GM06990 (cell line): Measurements from ENCODE around the gene C16orf95.

Experiments
- DNase-seq: peaks from one replicate; pipeline ENCODE4 v3.0.0-alpha.2; 2011; ENCODE audit not compliant: insufficient read length; ENCODE audit errors: extremely low read depth
- H3K27me3 ChIP-seq: replicated peaks from 2 replicates; pipeline ENCODE4 v1.6.0; 2011; ENCODE audit warnings: low read length; ENCODE audit not compliant: control insufficient read depth, insufficient read depth
- H3K36me3 ChIP-seq: 2 replicates; pipeline ENCODE4 v1.5.1; 2011; ENCODE audit warnings: low read length; ENCODE audit not compliant: control insufficient read depth, insufficient read depth
- H3K4me3 ChIP-seq: replicated peaks from 2 replicates; pipeline ENCODE4 v1.5.1; 2011; ENCODE audit warnings: low read depth, mild to moderate bottlenecking, control low read depth, low read length
- CTCF ChIP-seq: IDR thresholded peaks from 2 replicates; pipeline ENCODE4 v1.5.1; 2011; ENCODE audit warnings: low read length, control low read depth, mild to moderate bottlenecking, inconsistent platforms; ENCODE audit not compliant: insufficient read depth, poor library complexity, severe bottlenecking

The C16orf95 gene

GRCh38 chr16:87255866-87256265 lies 61.3 kb downstream of the C16orf95 start:
- H3K27me3 ChIP-seq, result no peaks in the 10 kb centered on the region; the same call in 1 of the 2 replicates
- DNase-seq, result no peak
- no peak overlapping the region for H3K4me3 ChIP-seq
- H3K36me3 ChIP-seq, result no peaks in the 10 kb centered on the region
- no peak for TF ChIP-seq CTCF

DNA sequence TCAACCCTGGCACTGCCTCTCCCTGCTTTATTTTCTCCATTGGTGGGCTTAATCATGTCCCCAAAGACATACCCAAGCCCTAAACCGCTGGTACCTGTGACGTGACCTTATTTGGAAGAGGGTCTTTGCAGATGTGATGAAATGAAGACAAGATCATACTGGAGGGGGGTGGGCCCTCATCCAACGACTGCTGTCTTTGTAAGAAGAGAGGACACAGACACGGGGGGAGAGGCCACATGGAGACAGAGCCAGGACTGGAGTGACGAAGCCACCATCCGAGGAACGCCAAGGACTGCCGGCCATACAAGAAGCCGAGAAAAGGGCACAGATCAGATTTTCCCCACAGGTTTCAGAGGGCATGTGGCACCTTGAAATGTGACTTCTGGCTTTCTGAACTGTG lies 62.5 kb downstream of the C16orf95 start:
- TF ChIP-seq CTCF, result no peak
- DNase-seq, result no peak
- Histone ChIP-seq H3K4me3 (no peak overlapping the region), H3K27me3 (no peaks in the 10 kb centered on the region; the same call in 1 of the 2 replicates), H3K36me3 (no peaks in the 10 kb centered on the region)

DNA sequence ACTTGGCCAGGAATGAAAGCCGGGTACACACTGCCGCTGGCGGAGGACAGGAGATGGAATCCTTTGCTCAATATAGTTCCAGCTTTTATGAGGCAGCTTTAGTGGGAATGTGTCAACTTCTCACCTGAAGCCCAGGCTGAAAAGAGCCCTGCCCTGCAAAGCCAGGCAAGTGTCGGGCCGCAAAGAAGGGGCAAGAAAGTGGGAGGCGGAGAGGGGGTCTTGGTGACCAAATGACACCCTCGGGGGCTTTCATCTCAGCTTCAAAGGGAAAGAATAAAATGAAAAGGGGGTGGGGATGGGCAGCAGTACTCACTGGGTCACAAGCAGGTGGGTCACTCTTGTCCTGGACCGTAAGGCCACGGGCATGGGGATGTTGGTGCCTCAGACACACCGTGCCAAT lies 62.9 kb downstream of the C16orf95 start:
- Histone ChIP-seq H3K27me3 (no peaks in the 10 kb centered on the region; the same call in 1 of the 2 replicates), H3K36me3 (no peaks in the 10 kb centered on the region), H3K4me3 (no peak overlapping the region)
- TF ChIP-seq CTCF, result no peak
- DNase-seq, result no peak

DNA sequence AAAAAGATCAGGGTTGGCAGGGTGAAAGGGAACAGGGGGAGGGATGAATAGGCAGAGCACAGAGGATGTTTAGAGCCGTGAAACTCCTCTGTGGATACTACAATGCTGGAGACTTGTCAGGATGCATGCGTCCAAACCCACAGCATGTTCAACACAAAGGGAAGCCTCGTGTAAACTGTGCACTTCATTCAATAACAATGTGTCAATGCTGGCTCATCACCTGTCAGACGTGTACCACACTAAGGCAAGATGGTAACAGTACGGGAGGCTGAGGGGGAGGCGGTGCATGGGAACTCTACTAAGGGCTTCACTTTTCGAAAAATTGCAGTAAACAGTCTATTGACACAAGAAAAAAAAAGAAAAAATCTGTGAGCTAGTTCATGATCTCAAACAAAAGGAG lies 63.7 kb downstream of the C16orf95 start:
- no peak for DNase-seq
- no peak for TF ChIP-seq CTCF

More for the DNA sequence above, 63.7 kb downstream of the C16orf95 start:
- Histone ChIP-seq H3K36me3 (no peaks in the 10 kb centered on the region), H3K4me3 (no peak overlapping the region), H3K27me3 (no peaks in the 10 kb centered on the region; the same call in 1 of the 2 replicates)
